OCI-LY3 (cell line): ENCODE data around the gene OSER1.
"Not testable (repeated sequence)": the region's sequence is repeated elsewhere in the genome, so short reads cannot be mapped to it uniquely, and the experiment has no call there.

Experiments used
- H2AFZ ChIP-seq: fragments of 200-600, 300-600 bp; shearing (Covaris generic); 2 replicates; pipeline ENCODE4 v1.6.0; 2014; ENCODE audit warnings: antibody characterized with exemption, low read depth, low read length
- H3K27ac ChIP-seq: fragments of 200-600, 300-600 bp; sonication (generic); 2 replicates; pipeline ENCODE4 v1.5.1; 2014; ENCODE audit warnings: mild to moderate bottlenecking, low read length, moderate library complexity, mixed read lengths
- H3K27me3 ChIP-seq: fragments of 200-600, 300-600 bp; sonication (generic); 2 replicates; pipeline ENCODE4 v1.6.1; 2014; ENCODE audit warnings: low read depth, low read length, mixed read lengths
- H3K36me3 ChIP-seq: fragments of 200-600, 300-600 bp; sonication (generic); replicated peaks from 2 replicates; pipeline ENCODE3; 2014; ENCODE audit warnings: low read depth, low read length, mixed read lengths
- H3K4me1 ChIP-seq: fragments of 300-600, 200-600 bp; sonication (generic); 2 replicates; pipeline ENCODE4 v1.6.1; 2014; ENCODE audit warnings: low read length, mixed read lengths
- H3K4me2 ChIP-seq: fragments of 200-600, 300-600 bp; sonication (generic); 2 replicates; pipeline ENCODE4 v1.6.1; 2014; ENCODE audit warnings: low read length, mixed read lengths
- H3K4me3 ChIP-seq: fragments of 300-600, 200-600 bp; sonication (generic); 2 replicates; pipeline ENCODE4 v1.5.1; 2014; ENCODE audit warnings: antibody characterized with exemption, mild to moderate bottlenecking, low read length, moderate library complexity
- H3K79me2 ChIP-seq: fragments of 300-600, 200-600 bp; shearing (Covaris generic); 2 replicates; pipeline ENCODE4 v1.6.1; 2014; ENCODE audit warnings: mild to moderate bottlenecking, low read length, mixed read lengths
- H3K9ac ChIP-seq: fragments of 300-600, 200-600 bp; shearing (Covaris generic); 2 replicates; pipeline ENCODE4 v1.6.0; 2014; ENCODE audit warnings: mild to moderate bottlenecking, low read length, moderate library complexity
- H3K9me3 ChIP-seq: fragments of 200-600, 300-600 bp; shearing (Covaris generic); 2 replicates; pipeline ENCODE4 v1.6.1; 2014; ENCODE audit warnings: low read length, mixed read lengths; ENCODE audit not compliant: insufficient read depth
- H4K20me1 ChIP-seq: fragments of 200-600, 300-600 bp; sonication (generic); 2 replicates; pipeline ENCODE4 v1.6.1; 2016; ENCODE audit warnings: low read length, mixed read lengths; ENCODE audit not compliant: insufficient read depth
- CTCF ChIP-seq: fragments of 200-600, 300-600 bp; sonication (generic); IDR thresholded peaks from 2 replicates; pipeline ENCODE4 v1.5.1; 2014; ENCODE audit warnings: antibody characterized with exemption, low read length, low read depth
- EZH2phosphoT487 ChIP-seq: fragments of 200-600 bp; shearing (Covaris generic); IDR thresholded peaks from 2 replicates; pipeline ENCODE4 v1.6.1; 2018; ENCODE audit warnings: antibody characterized with exemption, mixed run types, low read depth

The OSER1 gene

GRCh38 chr20:44195605-44196004, 15.0 kb downstream of the OSER1 start:
- no peak overlapping the region for H3K27ac ChIP-seq
- no peak overlapping the region for H3K4me2 ChIP-seq

GRCh38 chr20:44193801-44194200, 16.8 kb downstream of the OSER1 start:
- no peaks in the 10 kb centered on the region for H3K4me1 ChIP-seq
- peaks cover 4% of the 10 kb centered on the region for H3K27me3 ChIP-seq
- no peaks in the 10 kb centered on the region for H3K9me3 ChIP-seq
- TF ChIP-seq EZH2phosphoT487 (no peak), CTCF (no peak)
- H3K27ac ChIP-seq = no peak overlapping the region
- peaks cover 18% of the 10 kb centered on the region for H4K20me1 ChIP-seq
- no peak overlapping the region for H3K9ac ChIP-seq
- no peak overlapping the region for H3K4me3 ChIP-seq
- peaks cover 28% of the 10 kb centered on the region for H3K36me3 ChIP-seq
- no peak overlapping the region for H2AFZ ChIP-seq
- peaks cover 2% of the 10 kb centered on the region for H3K79me2 ChIP-seq
- H3K4me2 ChIP-seq = no peak overlapping the region

More at GRCh38 chr20:44195605-44196004, 15.0 kb downstream of the OSER1 start:
- Histone ChIP-seq H3K36me3 (peaks cover 46% of the 10 kb centered on the region), H3K27me3 (no peaks in the 10 kb centered on the region), H3K9ac (no peak overlapping the region), H2AFZ (no peak overlapping the region), H3K4me1 (no peaks in the 10 kb centered on the region), H3K4me3 (no peak overlapping the region), H3K9me3 (no peaks in the 10 kb centered on the region), H4K20me1 (peaks cover 36% of the 10 kb centered on the region), H3K79me2 (peaks cover 18% of the 10 kb centered on the region)
- no peak for TF ChIP-seq EZH2phosphoT487
- TF ChIP-seq CTCF = no peak

- H3K4me1 ChIP-seq, H3K27ac ChIP-seq, H3K4me2 ChIP-seq, H3K9ac ChIP-seq, H4K20me1 ChIP-seq, H3K9me3 ChIP-seq, H3K4me3 ChIP-seq, H2AFZ ChIP-seq, H3K79me2 ChIP-seq: not testable (repeated sequence)
- Histone ChIP-seq H3K36me3 (peaks cover 11% of the 10 kb centered on the region), H3K27me3 (peaks cover 22% of the 10 kb centered on the region)
Observed at GRCh38 chr20:44191640-44192039, 18.9 kb downstream of the OSER1 start.

- H3K4me2 ChIP-seq = not testable (repeated sequence)
Observed at GRCh38 chr20:44190197-44190852, 20.2 kb downstream of the OSER1 start.

More at GRCh38 chr20:44190197-44190852, 20.2 kb downstream of the OSER1 start:
- H4K20me1 ChIP-seq, H3K27ac ChIP-seq, H3K9me3 ChIP-seq, H3K4me3 ChIP-seq, H3K36me3 ChIP-seq, H2AFZ ChIP-seq, H3K79me2 ChIP-seq, H3K9ac ChIP-seq, H3K4me1 ChIP-seq: not testable (repeated sequence)
- H3K27me3 ChIP-seq = peaks cover 22% of the 10 kb centered on the region
- peak; percentile 97 for TF ChIP-seq CTCF
